Karpas-422 (cell line): ENCODE data around the gene SYT1. TPM values are rescaled to one million over a fixed set of nuclear protein-coding genes. Genes with fewer than 3 reads are reported as not detected.
"Not testable (repeated sequence)": the region's sequence is repeated elsewhere in the genome, so short reads cannot be mapped to it uniquely, and the experiment has no call there.

Source experiments
- DNase-seq: peaks from one replicate; pipeline ENCODE4 v3.0.0-alpha.2; 2015
- H2AFZ ChIP-seq: fragments of 200-600 bp; sonication (generic); 2 replicates; pipeline ENCODE4 v1.6.1; 2014; ENCODE audit warnings: antibody characterized with exemption, low read length, mixed read lengths
- H3K27ac ChIP-seq: fragments of 200-600 bp; sonication (generic); 2 replicates; pipeline ENCODE4 v1.5.1; 2014; ENCODE audit warnings: mild to moderate bottlenecking, low read length, moderate library complexity
- H3K27me3 ChIP-seq: fragments of 200-600 bp; sonication (generic); 2 replicates; pipeline ENCODE4 v1.6.1; 2014; ENCODE audit warnings: low read length, mixed read lengths
- H3K36me3 ChIP-seq: fragments of 200-600 bp; sonication (generic); 2 replicates; pipeline ENCODE4 v1.6.1; 2014; ENCODE audit warnings: low read length, mixed read lengths; ENCODE audit not compliant: insufficient read depth
- H3K4me1 ChIP-seq: fragments of 200-600 bp; sonication (generic); 2 replicates; pipeline ENCODE4 v1.6.1; 2014; ENCODE audit warnings: mild to moderate bottlenecking, low read length, mixed read lengths
- H3K4me2 ChIP-seq: fragments of 200-600 bp; sonication (generic); 2 replicates; pipeline ENCODE4 v1.6.1; 2014; ENCODE audit warnings: low read length, low read depth, mild to moderate bottlenecking; ENCODE audit not compliant: poor library complexity, severe bottlenecking
- H3K4me3 ChIP-seq: fragments of 200-600 bp; sonication (generic); 2 replicates; pipeline ENCODE4 v1.5.1; 2014; ENCODE audit warnings: mild to moderate bottlenecking, antibody characterized with exemption, low read length, mixed read lengths
- H3K79me2 ChIP-seq: fragments of 200-600 bp; sonication (generic); 2 replicates; pipeline ENCODE4 v1.6.1; 2014; ENCODE audit warnings: mild to moderate bottlenecking, low read length, mixed read lengths
- H3K9ac ChIP-seq: fragments of 200-600 bp; sonication (generic); 2 replicates; pipeline ENCODE4 v1.6.0; 2014; ENCODE audit warnings: low read length
- H3K9me2 ChIP-seq: fragments of 200-600 bp; sonication (generic), shearing (Covaris generic); replicated peaks from 2 replicates; pipeline ENCODE4 v1.6.0; 2014; ENCODE audit warnings: mild to moderate bottlenecking, low read length, moderate library complexity; ENCODE audit not compliant: insufficient read depth
- H3K9me3 ChIP-seq: fragments of 300-700, 200-600 bp; sonication (generic); 2 replicates; pipeline ENCODE4 v1.6.1; 2014; ENCODE audit warnings: low read length, mixed read lengths
- H4K20me1 ChIP-seq: fragments of 200-600 bp; sonication (generic); 2 replicates; pipeline ENCODE4 v1.6.1; 2014; ENCODE audit warnings: mild to moderate bottlenecking, antibody characterized with exemption, low read length, low read depth; ENCODE audit not compliant: insufficient read depth
- total RNA-seq: library from RNA; depleted of rRNA; stranded (reverse); fragments of >200 nt; shearing (Covaris generic); gene quantifications from 2 replicates; pipeline ENCODE4 v1.2.3, GENCODE V29; 2014; ENCODE audit warnings: low replicate concordance

The SYT1 gene
- total RNA-seq, 1 experiment from 2014 or later: not detected

DNA sequence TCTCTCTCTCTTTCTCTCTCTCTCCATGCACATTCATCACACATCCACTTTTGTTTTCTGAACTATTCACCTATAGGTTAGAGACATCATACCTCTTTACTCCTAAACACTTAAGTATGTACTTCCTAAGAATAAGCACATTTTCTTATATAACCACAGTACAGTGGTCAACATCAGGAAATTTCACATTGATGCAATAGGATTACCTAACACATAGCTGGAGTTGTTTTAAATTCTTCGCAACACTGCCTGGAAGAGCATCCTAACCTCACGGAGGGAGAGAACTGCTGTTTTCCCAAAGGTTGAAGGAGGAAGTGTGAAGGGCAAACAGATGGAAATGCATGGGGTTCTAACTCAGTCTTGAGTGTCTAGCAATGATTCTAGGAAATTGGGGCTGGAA, 159.2 kb downstream of the SYT1 start:
- Histone ChIP-seq H3K9me2 (no peaks in the 10 kb centered on the region), H3K9me3 (no peaks in the 10 kb centered on the region), H3K79me2 (no peaks in the 10 kb centered on the region), H3K9ac (no peak overlapping the region), H3K27ac (no peak overlapping the region), H3K4me1 (no peaks in the 10 kb centered on the region), H4K20me1 (no peaks in the 10 kb centered on the region), H3K4me3 (no peak overlapping the region), H3K36me3 (no peaks in the 10 kb centered on the region), H3K4me2 (no peak overlapping the region), H2AFZ (no peak overlapping the region), H3K27me3 (no peaks in the 10 kb centered on the region)
- DNase-seq: no peak

DNA sequence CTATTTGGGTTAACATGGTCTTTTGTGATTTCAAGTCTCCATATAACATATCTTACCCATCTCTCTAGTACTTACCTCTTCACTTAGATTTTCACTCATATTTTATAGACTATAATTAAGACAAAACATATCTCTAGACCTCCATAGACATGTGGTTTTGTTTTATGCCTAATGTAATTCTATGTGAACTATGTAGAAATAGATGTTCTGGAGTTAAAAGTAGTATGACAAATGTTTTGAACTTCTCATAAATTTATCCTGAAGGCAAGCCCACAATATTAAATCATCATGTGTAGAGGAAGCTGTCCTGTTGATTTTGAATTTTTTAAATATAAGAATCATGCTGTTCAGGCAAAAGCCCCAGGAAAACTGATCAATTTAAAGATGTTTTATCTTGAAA, 169.2 kb downstream of the SYT1 start:
- no peaks in the 10 kb centered on the region for H3K9me3 ChIP-seq
- H3K36me3 ChIP-seq: no peaks in the 10 kb centered on the region
- H3K79me2 ChIP-seq: no peaks in the 10 kb centered on the region
- H3K4me1 ChIP-seq: no peaks in the 10 kb centered on the region
- no peak overlapping the region for H3K4me3 ChIP-seq
- no peak overlapping the region for H2AFZ ChIP-seq
- H3K27ac ChIP-seq: no peak overlapping the region
- no peaks in the 10 kb centered on the region for H4K20me1 ChIP-seq
- H3K27me3 ChIP-seq: no peaks in the 10 kb centered on the region
- H3K4me2 ChIP-seq: no peak overlapping the region
- no peaks in the 10 kb centered on the region for H3K9me2 ChIP-seq
- DNase-seq: no peak
- no peak overlapping the region for H3K9ac ChIP-seq

DNA sequence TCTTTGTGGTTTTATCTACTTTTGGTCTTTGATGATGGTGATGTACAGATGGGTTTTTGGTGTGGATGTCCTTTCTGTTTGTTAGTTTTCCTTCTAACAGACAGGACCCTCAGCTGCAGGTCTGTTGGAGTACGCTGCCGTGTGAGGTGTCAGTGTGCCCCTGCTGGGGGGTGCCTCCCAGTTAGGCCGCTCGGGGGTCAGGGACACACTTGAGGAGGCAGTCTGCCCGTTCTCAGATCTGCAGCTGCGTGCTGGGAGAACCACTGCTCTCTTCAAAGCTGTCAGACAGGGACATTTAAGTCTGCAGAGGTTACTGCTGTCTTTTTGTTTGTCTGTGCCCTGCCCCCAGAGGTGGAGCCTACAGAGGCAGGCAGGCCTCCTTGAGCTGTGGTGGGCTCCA, 180.2 kb downstream of the SYT1 start:
- not testable (repeated sequence) for H3K27ac ChIP-seq, H3K36me3 ChIP-seq, H4K20me1 ChIP-seq, H3K4me2 ChIP-seq, H3K9me2 ChIP-seq, DNase-seq, H3K9me3 ChIP-seq, H3K27me3 ChIP-seq, H3K79me2 ChIP-seq, H3K4me1 ChIP-seq, H3K9ac ChIP-seq, H2AFZ ChIP-seq, H3K4me3 ChIP-seq

DNA sequence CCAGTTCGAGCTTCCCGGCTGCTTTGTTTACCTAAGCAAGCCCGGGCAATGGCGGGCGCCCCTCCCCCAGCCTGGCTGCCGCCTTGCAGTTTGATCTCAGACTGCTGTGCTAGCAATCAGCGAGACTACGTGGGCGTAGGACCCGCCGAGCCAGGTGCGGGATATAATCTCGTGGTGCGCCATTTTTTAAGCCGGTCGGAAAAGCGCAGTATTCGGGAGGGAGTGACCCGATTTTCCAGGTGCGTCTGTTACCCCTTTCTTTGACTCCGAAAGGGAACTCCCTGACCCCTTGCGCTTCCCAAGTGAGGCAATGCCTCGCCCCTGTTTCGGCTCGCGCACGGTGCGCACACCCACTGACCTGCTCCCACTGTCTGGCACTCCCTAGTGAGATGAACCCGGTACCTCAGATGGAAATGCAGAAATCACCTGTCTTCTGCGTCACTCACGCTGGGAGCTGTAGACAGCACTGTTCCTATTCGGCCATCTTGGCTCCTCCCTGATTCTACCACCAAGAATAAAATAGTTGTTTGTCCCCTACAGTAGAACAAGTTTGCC, 180.7 kb downstream of the SYT1 start:
- H3K79me2 ChIP-seq, H3K36me3 ChIP-seq, H2AFZ ChIP-seq, H3K27me3 ChIP-seq, DNase-seq, H3K4me3 ChIP-seq, H3K4me2 ChIP-seq, H3K27ac ChIP-seq, H3K9me3 ChIP-seq, H4K20me1 ChIP-seq, H3K4me1 ChIP-seq, H3K9me2 ChIP-seq, H3K9ac ChIP-seq: not testable (repeated sequence)

DNA sequence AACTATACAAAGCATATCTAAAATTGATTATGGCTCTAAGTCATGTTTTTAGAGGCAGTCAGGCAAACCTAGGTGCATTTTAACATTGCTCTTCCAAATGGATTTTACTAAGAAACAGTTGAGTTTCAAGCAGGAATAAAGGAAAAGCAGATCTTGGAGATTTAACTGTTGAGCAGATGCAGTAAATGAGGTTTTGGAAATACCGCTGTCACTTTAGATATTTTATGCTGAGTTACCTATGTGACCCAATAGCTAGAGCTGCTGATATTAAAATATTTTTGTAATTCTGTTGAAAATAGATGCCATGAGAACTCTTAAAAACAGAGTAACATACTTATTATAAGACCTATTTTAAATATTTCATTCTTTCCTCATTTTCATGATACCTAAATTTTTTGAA, 181.4 kb downstream of the SYT1 start:
- no peaks in the 10 kb centered on the region for H3K9me2 ChIP-seq
- no peak overlapping the region for H3K27ac ChIP-seq
- H3K4me3 ChIP-seq: no peak overlapping the region

DNA sequence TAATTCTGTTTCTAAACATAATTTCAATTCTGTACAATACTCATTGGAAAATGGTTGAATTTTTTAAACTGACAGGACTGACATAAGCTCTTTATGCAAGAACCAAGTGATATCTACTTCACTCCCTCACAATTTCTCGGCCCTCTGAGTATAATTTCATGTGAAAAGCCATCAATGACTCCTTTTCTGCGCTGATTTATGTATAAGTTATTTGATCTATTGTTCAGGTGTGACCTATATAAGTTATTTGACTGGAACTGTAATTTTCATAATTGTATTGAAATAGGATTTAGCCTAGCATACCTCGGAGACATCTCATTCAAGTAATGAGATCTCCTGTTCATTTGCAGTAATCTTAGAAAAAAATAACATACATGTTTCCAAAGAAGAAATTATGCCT, 184.4 kb downstream of the SYT1 start:
- Histone ChIP-seq H3K4me2 (no peak overlapping the region), H2AFZ (no peak overlapping the region; the same call in 1 of the 2 replicates), H3K9ac (no peak overlapping the region), H3K27ac (no peak overlapping the region), H3K27me3 (no peaks in the 10 kb centered on the region), H3K9me3 (no peaks in the 10 kb centered on the region), H3K79me2 (no peaks in the 10 kb centered on the region), H3K4me3 (no peak overlapping the region), H3K9me2 (no peaks in the 10 kb centered on the region), H4K20me1 (no peaks in the 10 kb centered on the region), H3K4me1 (no peaks in the 10 kb centered on the region), H3K36me3 (no peaks in the 10 kb centered on the region)
- no peak for DNase-seq

More for the DNA sequence above, 181.4 kb downstream of the SYT1 start:
- Histone ChIP-seq H3K9me3 (no peaks in the 10 kb centered on the region), H3K27me3 (no peaks in the 10 kb centered on the region), H3K4me1 (no peaks in the 10 kb centered on the region), H3K79me2 (no peaks in the 10 kb centered on the region), H3K4me2 (no peak overlapping the region), H3K9ac (no peak overlapping the region), H3K36me3 (no peaks in the 10 kb centered on the region), H4K20me1 (no peaks in the 10 kb centered on the region), H2AFZ (no peak overlapping the region)
- no peak for DNase-seq

DNA sequence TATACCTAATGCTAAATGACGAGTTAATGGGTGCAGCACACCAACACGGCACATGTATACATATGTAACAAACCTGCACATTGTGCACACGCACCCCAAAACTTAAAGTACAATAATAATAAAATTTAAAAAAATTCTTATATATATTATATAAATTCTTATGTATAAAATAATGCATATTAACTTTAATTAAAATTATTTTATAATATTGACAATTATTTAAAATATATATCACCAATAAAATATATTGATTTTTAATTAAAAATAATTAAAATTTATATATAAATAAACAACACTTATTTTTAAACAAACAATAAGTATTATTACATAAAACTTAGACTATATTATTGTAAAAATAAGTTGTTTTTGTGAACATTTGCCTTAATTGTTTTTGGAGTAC, 188.8 kb downstream of the SYT1 start:
- Histone ChIP-seq H3K4me3 (no peak overlapping the region), H3K79me2 (no peaks in the 10 kb centered on the region), H3K9me2 (no peaks in the 10 kb centered on the region), H3K36me3 (no peaks in the 10 kb centered on the region), H2AFZ (no peak overlapping the region), H4K20me1 (no peaks in the 10 kb centered on the region), H3K9ac (no peak overlapping the region), H3K9me3 (no peaks in the 10 kb centered on the region), H3K27ac (no peak overlapping the region), H3K4me2 (no peak overlapping the region), H3K4me1 (no peaks in the 10 kb centered on the region), H3K27me3 (no peaks in the 10 kb centered on the region)
- no peak for DNase-seq

DNA sequence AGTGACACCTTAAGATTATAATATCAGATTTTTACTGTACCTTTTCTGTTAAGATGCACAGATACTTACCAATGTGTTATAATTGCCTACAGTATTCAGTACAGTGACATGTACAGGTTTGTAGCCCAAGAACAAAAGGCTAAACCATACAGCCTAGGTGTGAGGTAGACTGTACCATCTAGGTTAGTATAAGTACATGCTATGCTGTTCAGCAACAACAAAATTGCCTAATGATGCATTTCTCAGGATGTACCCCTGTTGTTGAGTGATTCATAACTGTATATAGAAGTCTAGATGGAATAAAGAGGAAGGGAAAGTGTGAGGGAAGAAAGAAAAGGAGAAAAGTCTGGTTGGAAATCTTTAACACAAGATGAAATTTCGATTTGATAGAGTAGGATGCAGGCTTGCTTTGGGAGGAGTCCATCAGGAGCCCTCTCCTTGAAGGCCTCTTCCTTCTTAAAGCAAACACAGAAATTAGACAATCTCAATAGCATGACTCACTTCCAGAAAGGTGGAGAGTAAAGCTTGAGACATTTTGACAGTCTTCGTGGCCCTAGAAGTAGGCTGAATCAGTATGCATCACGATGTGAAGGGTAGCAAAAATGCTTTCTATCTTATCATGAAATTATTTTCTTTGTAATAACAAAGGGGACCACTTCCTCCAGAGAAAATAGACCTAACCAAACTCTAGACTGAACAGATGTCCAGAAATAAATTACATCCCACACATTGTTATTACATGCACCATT, 191.5 kb downstream of the SYT1 start:
- Histone ChIP-seq H3K4me1 (no peaks in the 10 kb centered on the region), H3K9me3 (no peaks in the 10 kb centered on the region), H3K9me2 (no peaks in the 10 kb centered on the region), H3K36me3 (no peaks in the 10 kb centered on the region), H3K4me2 (no peak overlapping the region), H3K27me3 (no peaks in the 10 kb centered on the region), H3K79me2 (no peaks in the 10 kb centered on the region), H2AFZ (no peak overlapping the region), H3K27ac (no peak overlapping the region), H4K20me1 (no peaks in the 10 kb centered on the region), H3K9ac (no peak overlapping the region), H3K4me3 (no peak overlapping the region)
- DNase-seq: no peak
